GM21723 (cell line): ENCODE measurements around the gene NEDD4L.

Experiments
- ATAC-seq: cut with Tn5 transposase; IDR thresholded peaks from one replicate; pipeline ENCODE4 v1.9.1; 2021; ENCODE audit warnings: mild to moderate bottlenecking, moderate library complexity; ENCODE audit not compliant: unreplicated experiment

Gene NEDD4L

GRCh38 chr18:58337686-58338085 lies 293.7 kb downstream of the NEDD4L start:
- ATAC-seq = no peak

DNA sequence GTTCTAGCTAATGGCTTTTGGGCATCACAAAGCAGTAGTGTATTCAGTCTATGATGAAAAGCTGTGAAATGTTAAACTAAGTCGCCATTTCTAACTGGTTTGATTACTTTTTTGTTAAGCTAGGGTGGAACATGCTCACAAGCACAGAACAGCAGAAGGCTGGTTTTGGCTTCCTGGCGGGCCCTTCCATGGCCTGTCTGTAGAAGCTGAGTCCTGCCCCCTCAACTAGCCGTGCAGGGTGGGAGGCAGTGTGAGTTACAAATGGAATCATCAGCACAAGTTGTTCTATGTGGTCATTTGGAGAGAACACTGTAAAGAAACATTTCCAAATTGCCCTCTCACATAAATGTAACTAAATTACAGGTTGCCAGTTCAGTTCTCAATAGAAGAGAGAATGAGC lies 294.1 kb downstream of the NEDD4L start:
- no peak for ATAC-seq

DNA sequence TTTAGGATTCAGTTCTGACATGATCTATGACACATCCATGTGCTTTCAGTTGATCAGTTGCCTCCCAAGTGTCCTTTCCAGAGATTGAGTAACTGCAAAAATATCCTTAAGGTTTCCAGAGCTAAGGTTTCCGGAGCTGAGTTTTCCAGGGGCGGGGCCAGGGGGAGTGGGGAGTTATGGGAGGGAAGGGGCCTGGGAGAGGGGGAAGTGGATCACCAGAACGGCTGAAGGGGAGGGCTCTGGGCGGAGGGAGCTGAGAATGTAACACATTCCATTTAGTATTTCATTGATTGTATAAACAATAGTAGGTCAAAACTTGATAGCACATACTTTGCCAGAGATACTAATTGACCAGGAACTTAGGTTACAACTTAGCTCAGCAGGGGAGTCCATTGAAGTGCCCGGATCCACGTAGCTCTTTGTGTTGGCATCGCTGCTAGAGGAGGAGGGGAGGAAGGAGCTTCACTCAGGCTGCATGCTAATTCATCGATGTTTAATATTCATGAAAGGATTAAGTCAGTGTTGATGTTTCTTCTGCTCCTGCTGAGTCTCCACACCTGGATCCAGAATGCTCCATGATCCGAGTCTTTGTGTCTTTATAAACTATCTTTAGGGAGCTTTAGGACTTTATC lies 295.1 kb downstream of the NEDD4L start:
- no peak for ATAC-seq

- no peak for ATAC-seq
Observed at GRCh38 chr18:58339890-58340289, 295.9 kb downstream of the NEDD4L start.

DNA sequence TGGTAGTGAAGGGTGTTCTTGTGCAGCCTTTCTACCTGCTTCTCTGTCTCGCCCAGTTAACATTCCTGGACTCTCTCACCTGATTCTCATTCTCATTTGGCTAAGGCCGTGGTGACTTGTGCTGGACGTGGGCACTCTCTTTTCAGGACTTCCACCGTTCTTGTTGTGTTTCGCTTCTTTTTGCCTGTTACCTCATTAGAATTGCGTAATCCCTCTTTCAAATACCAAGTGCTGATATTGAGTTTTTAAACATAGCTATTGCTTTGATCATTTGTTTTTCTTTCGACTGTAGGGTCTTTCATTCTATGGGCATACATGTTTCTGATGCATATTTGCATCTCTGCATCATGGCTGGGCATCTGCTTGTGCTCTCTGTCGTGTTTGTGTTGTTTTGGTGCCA lies 297.9 kb downstream of the NEDD4L start:
- ATAC-seq = no peak

DNA sequence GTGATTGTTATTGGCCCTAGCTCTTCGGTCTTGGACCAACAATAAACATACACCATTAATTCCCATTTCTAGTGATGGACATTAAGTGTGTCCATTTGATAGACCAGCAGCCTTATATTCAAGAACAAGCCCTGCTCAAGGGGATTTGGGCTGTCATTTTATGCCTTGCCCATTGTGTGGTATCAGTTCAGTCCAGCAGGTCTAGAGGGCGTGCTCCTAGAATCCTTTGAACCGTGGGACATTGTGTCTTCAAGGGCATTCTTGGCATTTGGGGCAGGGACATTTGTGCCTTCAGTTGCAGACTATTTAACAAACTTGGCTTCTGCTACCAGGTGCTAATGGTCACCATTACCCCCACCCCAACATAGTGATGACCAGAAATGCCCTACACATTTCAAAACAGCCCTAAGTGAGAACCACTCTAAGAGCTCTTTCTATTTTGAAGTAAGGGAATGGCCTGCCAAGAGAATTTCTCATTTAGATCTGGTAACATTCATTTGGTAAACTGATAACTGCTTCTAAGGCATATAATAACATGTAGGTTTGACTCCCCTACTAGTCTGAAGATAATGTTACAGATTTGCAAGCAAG lies 300.1 kb downstream of the NEDD4L start:
- no peak for ATAC-seq

DNA sequence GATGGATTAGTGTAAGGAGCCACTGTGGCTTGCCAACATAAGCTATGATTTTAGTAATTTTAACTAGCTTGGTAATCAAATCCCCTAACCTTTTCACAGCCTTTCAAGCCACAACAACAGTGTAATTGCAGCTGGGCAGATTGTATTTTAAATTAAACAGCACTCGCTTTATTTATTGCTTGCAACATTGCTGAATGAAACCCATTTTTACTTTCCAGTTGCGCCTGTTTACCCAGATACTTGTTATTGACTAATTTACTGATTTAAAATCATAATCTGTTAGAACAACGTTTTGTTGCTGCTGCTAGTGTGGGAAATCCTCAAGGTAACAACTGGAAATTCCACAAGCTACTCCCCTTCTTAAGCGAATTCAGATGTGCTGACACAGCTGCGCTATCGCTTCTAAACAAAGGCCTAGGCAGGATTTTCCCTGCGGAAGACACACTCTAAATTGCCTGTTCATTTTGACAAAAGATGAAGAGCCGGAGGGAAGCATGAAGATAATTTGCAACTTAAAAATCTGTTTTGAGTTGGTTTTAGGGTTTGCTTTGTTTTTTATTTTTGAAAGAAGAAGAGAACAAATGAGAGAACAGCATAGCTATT lies 300.9 kb downstream of the NEDD4L start:
- no peak for ATAC-seq

DNA sequence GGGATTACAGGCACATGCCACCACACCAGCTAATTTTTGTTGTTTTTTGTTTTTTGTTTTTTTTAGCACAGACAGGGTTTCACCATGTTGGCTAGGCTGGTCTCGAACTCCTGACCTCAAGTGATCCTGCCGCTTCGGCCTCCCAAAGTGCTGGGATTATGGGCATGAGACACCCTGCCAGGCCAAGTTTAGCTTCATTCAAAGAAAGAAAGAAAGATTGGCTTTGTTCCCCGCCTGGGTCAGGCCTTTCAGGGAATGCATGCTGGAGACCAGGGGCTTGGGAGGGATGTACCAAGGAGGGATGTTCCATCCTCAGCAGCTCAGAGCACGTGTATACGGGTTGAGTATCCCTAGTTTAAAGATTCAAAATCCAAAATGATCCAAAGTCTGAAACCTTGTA lies 301.8 kb downstream of the NEDD4L start:
- no peak for ATAC-seq

DNA sequence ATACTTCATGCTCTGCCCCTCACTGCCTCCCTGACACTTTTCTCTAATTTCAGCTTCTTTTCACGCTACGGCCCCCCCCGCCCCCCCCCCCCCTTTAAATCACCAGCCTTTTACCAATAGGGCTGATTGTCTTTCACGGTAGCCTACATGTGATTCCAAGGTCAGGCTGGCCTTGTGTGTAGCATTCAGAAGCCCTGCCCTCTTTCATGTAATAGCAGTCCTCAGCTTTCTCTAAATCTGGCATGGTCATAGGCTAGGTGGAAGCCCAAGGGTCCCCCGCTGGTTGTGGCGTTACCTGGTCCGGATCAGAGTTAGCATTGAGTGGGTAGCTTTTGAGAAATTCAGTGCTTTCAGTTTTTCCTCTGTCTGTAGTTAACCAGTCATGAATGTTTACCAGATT lies 303.1 kb downstream of the NEDD4L start:
- no peak for ATAC-seq

GRCh38 chr18:58348517-58348916 lies 304.5 kb downstream of the NEDD4L start:
- ATAC-seq = no peak

DNA sequence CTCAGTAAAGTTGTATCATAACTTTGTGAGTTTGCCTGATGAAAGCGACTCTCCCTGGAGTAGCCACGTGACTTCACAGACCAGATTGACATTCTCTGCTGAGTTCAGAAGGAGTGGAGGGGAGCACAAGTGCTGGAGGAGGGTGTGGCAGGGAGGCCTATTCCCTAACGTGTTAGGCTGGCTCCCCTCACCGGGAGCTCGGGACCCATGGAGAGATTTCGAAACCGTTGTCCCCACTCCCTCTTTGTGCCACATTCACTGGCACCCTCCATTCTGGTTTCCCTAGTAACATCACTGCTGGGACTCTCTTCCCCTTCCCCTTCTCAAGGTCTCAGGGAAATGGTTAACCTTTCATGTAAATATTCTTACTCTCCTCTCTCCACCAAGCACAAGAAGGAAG lies 304.9 kb downstream of the NEDD4L start:
- no peak for ATAC-seq

DNA sequence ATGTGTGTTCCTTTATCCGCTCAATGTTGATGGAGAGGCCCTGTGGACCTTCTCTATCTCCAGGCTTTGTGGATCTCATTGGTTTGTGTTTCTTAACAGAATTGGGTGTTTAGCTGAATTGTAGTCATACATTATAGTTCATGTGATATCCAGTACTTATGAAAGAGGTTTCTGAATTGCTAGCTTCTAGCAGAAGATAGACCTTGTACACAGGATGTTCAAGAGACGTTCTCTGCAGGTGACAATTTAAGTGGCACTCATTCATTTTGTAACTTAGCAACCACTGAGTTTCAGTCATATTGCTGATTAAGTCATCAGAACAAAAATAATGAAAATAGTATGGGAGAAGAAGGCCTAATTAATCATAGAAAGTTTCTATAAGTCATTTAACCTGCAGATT lies 305.6 kb downstream of the NEDD4L start:
- no peak for ATAC-seq

DNA sequence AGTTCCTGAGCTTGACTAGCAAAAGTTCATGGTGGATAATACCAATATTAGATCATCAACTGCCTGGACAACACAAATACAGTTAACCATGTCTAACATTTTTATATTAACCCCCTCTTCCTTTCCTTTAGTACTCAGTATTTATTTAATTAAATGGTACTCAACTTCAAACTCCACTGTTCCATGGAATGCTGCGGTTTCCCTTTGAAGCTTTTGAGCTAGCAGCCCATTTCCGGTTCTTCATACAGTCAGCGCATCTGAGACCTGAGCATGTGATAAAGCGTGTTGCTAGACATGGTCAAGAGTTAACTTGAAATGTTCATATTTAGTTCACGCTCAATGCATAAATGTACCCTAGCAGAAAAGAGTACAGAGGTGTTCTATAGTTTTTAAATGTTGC lies 306.5 kb downstream of the NEDD4L start:
- ATAC-seq = no peak

GRCh38 chr18:58351776-58352175 lies 307.8 kb downstream of the NEDD4L start:
- ATAC-seq = no peak

GRCh38 chr18:58353581-58353980 lies 309.6 kb downstream of the NEDD4L start:
- no peak for ATAC-seq

DNA sequence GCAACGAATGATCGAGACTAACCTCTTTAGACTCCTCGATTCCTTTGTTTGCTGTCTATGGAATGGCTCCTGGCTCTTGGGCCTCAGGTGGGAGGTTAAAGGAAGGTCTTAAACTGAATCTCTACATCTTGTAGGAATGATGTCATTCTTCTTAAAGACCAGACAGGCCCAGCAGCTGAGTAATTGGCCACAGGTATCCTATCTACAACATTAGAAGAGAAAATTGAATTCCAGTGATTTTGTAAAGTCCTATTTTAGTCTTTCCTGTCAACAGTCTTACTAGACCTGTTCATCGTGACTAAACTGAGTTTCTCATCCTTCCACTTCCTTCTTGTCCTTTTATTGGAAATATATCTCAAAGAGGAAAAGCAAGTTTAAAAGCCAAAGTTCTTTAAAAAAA lies 310.0 kb downstream of the NEDD4L start:
- ATAC-seq = no peak

- ATAC-seq = no peak
Observed at GRCh38 chr18:58354791-58355190, 310.8 kb downstream of the NEDD4L start.

DNA sequence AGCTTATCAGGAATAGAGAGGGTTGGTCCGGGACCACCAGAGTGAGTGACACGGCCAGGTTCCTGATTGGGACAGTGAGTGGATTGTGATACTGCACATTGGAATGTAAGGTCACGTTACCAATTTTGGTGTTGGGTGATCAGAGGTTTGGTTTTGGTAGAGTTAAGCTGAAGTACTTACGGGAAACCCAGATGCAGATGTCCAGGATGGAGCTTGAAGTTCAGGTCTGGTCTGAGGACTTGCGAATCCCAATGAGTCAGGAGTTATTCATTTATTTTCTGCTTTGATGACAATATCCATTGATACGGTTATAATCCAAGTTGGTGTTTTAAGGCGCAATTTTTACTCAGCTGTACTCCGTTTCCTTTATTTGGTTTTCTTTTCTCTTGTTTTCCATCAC lies 311.2 kb downstream of the NEDD4L start:
- ATAC-seq = no peak

- no peak for ATAC-seq
Observed at GRCh38 chr18:58359218-58359617, 315.2 kb downstream of the NEDD4L start.

DNA sequence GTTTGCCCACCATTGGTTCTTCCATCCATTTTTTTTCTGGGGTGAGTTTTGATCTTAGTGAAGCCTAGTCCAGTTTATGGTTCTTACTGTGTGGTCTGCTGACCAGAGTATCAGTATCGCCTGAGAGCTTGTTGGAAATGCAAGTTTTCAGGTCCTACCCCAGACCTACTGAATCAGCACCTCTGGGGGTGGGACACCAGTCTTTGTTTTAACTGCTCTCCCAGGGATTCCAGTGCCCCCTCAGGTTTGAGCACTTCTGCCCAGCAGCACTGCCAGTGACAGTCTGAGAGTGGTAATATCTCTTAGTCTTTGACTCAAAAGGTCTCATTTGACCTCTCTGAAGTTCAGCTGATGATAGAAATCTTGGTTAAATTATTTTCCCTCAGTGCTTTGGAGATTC lies 315.6 kb downstream of the NEDD4L start:
- ATAC-seq = no peak

GRCh38 chr18:58360324-58360723 lies 316.3 kb downstream of the NEDD4L start:
- no peak for ATAC-seq

GRCh38 chr18:58361212-58361611 lies 317.2 kb downstream of the NEDD4L start:
- no peak for ATAC-seq
